Heart left ventricle (tissue), 16 donors: ENCODE measurements around the gene HCRTR2. TPM values are rescaled to one million over a fixed set of nuclear protein-coding genes. Genes with fewer than 3 reads are reported as not detected.
"Not testable (repeated sequence)": the region's sequence is repeated elsewhere in the genome, so short reads cannot be mapped to it uniquely, and the experiment has no call there.

Source experiments
- ATAC-seq, 4 donors: fragments of 200-7000 bp; cut with Tn5 transposase; one replicate each; pipeline ENCODE4 v1.9.1; 2020 to 2022; ENCODE audit warnings: moderate library complexity in 4 of 4, mild to moderate bottlenecking in 3 of 4, moderate number of reproducible peaks in 1 of 4
- DNase-seq, 5 donors: peaks; one replicate each; pipeline ENCODE4 v3.0.0-alpha.2; 2020
- H3K27ac ChIP-seq, 12 donors: fragments of 200-600 bp; sonication (generic) in 4 of 12; one replicate each; pipeline versions ENCODE4 v1.5.0 to v1.8.0; 2016 to 2022; ENCODE audit warnings: mild to moderate bottlenecking in 2 of 12
- H3K27me3 ChIP-seq, 9 donors: fragments of 200-600 bp; sonication (generic) in 2 of 9; one replicate each; pipeline versions ENCODE4 v1.5.1 to v1.8.0; 2016 to 2022; ENCODE audit warnings: mild to moderate bottlenecking in 3 of 9
- H3K36me3 ChIP-seq, 9 donors: fragments of 200-600 bp; sonication (generic) in 2 of 9; one replicate each; pipeline versions ENCODE4 v1.5.0 to v1.8.0; 2018 to 2022; ENCODE audit warnings: mild to moderate bottlenecking in 2 of 9
- H3K4me1 ChIP-seq, 12 donors: fragments of 200-600 bp; sonication (generic) in 4 of 12; one replicate each; pipeline versions ENCODE4 v1.5.0 to v1.8.0; 2016 to 2022; ENCODE audit warnings: mild to moderate bottlenecking in 3 of 12
- H3K4me3 ChIP-seq, 12 donors: fragments of 200-600 bp; sonication (generic) in 4 of 12; one replicate each; pipeline versions ENCODE4 v1.5.0 to v1.8.0; 2017 to 2022; ENCODE audit warnings: mild to moderate bottlenecking in 9 of 12, moderate library complexity in 4 of 12
- H3K9me3 ChIP-seq, 12 donors: fragments of 200-600 bp; sonication (generic) in 4 of 12; one replicate each; pipeline versions ENCODE4 v1.5.0 to v1.8.0; 2016 to 2022; ENCODE audit warnings: mild to moderate bottlenecking in 1 of 12
- CTCF ChIP-seq, 12 donors: fragments of 200-600 bp; sonication (generic) in 4 of 12; IDR thresholded peaks; one replicate each; pipeline versions ENCODE4 v1.5.0 to v1.8.0; 2018 to 2022; ENCODE audit warnings: antibody characterized with exemption in 12 of 12, mild to moderate bottlenecking in 5 of 12
- POLR2A ChIP-seq, 2 donors: fragments of 450-650 bp; IDR thresholded peaks; one replicate each; pipeline ENCODE4 v1.6.1; 2017; ENCODE audit warnings: antibody characterized with exemption in 2 of 2, mild to moderate bottlenecking in 2 of 2, moderate library complexity in 2 of 2
- WGBS, 4 donors: extraction: QIAGEN DNeasy Blood & Tissue Kit in 2 of 4; methylation state at CpG; one replicate each; pipeline versions ENCODE4 v1.1.5 to v1.1.7; 2013 to 2018; 5-methylcytosine and 5-hydroxymethylcytosine counted together
- intact Hi-C, 10 donors: fragments of 100-400 bp; cut with DNase I; formaldehyde crosslinking; loops; one replicate each; pipeline versions ENCODE4 v1.11.1 to v1.14.2; 2022
- polyA plus RNA-seq, 2 donors: library from polyadenylated mRNA; stranded (reverse); fragments of 200-250 nt; gene quantifications; one replicate each; pipeline ENCODE4 v1.2.3, GENCODE V29; 2013
- total RNA-seq, 9 donors: library from RNA; depleted of rRNA in 2 of 9; stranded (reverse); fragments of >200 nt in 2 of 9; fragmentation: NEBNext Ultra II Directional in 3 of 9; extraction: Animal tissue kit (Norgen Biotek cat#: 25700) in 3 of 9; gene quantifications; one replicate each; pipeline versions ENCODE4 v1.1.0 to v1.2.4, GENCODE V29; 2016 to 2023
- donor health status: ischemic (EF 13 %, LVEDD 7.1; RV severe dilation, severe dysfunction).
- donor health status: healthy with polysubstance abuse.
- donor health status: DM: no; HTN: yes; CAD: no.
- donor health status: DM: no; HTN: no; CAD: no.
- donor health status: ischemic (EF 25% LVEDD 6.9; RV normal size, moderate dysfunction).
- donor health status: ischemic (EF 25% LVEDD 5.7; RV mildly dilated, moderate dysfunction).
- donor health status: healthy.
- donor health status: DM: yes; HTN: yes; CAD: no.
- donor health status: ischemic (EF 35%, LVEDD 5.7; RV mildly dilated, moderate dysfunction).
- donor health status: nonischemic (EF 11% LVEDD 7.7; RV severe dilation, severe dysfunction).
- donor health status: DM: yes; HTN: yes; CAD: no.
- donor health status: PGD.
- donor health status: ischemic (EF 29% LVEDD 5.4; RV normal size, mild dysfunction).
- donor health status: nonischemic (EF 23%, LVEDD 6.1; RV moderate dilation, normal function).

The HCRTR2 gene
- total and polyA plus RNA-seq, 11 donors, result 0.08 TPM; not detected in 10

- DNase-seq (no peak), ATAC-seq (no peak)
- Histone ChIP-seq H3K4me3 (no peak overlapping the region), H3K27me3 (no peaks in the 10 kb centered on the region), H3K27ac (no peak overlapping the region), H3K36me3 (no peaks in the 10 kb centered on the region), H3K4me1 (no peaks in the 10 kb centered on the region), H3K9me3 (no peaks in the 10 kb centered on the region)
- TF ChIP-seq POLR2A (IDR thresholded peaks at IDR 0.05), result no peak
- TF ChIP-seq CTCF (IDR thresholded peaks at IDR 0.05), result no peak
- WGBS, 4 donors, result 63 to 86% (median 79%) methylated on average over 2 of the region's 2 CpGs
- intact Hi-C loops, result no loop called here
These were observed 53.5 kb downstream of the HCRTR2 start for GRCh38 chr6:55227862-55228261.

DNA sequence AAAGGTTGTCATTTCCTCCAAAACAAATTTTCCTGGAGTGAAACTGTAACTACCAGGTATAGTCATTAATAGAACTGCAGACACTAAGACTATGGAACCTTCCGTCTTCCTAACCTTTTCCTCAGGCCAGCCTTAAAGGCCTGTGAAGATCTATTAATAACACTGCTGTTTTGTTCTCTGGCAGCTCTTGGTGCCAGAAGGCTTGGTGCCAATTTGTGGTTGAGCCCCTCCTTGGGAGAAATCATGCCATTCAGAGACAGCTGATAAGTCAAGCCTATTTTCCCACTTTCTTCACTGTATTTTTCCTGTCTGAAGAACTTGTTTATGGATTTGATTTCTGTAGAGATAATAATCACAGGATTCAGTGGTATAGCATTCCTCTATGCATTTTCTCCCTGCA lies 64.8 kb downstream of the HCRTR2 start:
- Histone ChIP-seq H3K4me3 (no peak overlapping the region), H3K27me3 (no peaks in the 10 kb centered on the region), H3K4me1 (no peaks in the 10 kb centered on the region), H3K36me3 (no peaks in the 10 kb centered on the region), H3K9me3 (no peaks in the 10 kb centered on the region), H3K27ac (no peak overlapping the region)
- DNase-seq (peak in 1 of 5 donors; percentile 26), ATAC-seq (peak in 2 of 4 donors; percentile 42 to 52)
- WGBS, 4 donors, result 16 to 31% (median 22%) methylated on average over 1 of the region's 1 CpG
- TF ChIP-seq POLR2A (IDR thresholded peaks at IDR 0.05) (no peak), CTCF (IDR thresholded peaks at IDR 0.05) (no peak)
- intact Hi-C loops, result loop anchor here in 2 of 10 donors (10.0 kb wide), 2 partner anchors 1254 to 1264 kb away; no protein-coding TSS in a partner anchor

DNA sequence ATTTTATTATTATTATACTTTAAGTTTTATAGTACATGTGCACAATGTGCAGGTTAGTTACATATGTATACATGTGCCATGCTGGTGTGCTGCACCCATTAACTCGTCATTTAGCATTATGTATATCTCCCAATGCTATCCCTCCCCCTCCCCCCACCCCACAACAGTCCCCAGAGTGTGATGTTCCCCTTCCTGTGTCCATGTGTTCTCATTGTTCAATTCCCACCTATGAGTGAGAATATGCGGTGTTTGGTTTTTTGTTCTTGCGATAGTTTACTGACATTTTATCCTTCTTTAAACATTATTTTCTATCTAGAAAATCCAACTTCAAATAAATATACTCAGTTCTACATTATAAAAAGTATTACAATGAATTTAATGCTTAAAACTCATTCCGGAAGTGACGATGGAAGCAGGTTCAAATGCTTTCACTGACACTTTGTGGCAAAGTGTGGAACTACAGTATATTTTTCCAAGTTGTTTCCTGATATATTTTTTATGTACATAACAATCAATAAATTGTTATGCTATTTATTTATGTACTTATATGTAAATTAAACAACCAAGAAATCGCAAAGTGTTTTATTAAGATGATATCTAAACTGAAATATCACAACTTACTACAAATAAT lies 66.8 kb downstream of the HCRTR2 start:
- intact Hi-C loops, result loop anchor here in 8 of 10 donors (5.0 to 10.0 kb wide), 4 partner anchors 526 to 1264 kb away; no protein-coding TSS in a partner anchor
- 48 to 58% (median 54%) methylated on average over 6 of the region's 6 CpGs for WGBS, 4 donors
- not testable (repeated sequence) for H3K9me3 ChIP-seq, ATAC-seq, H3K27me3 ChIP-seq, H3K27ac ChIP-seq, H3K36me3 ChIP-seq, DNase-seq, H3K4me1 ChIP-seq, H3K4me3 ChIP-seq
- peak; percentile 12 to 56 (median 47) for TF ChIP-seq CTCF (IDR thresholded peaks at IDR 0.05)

- Histone ChIP-seq H3K4me3 (no peak overlapping the region), H3K27ac (no peak overlapping the region), H3K9me3 (no peaks in the 10 kb centered on the region), H3K36me3 (no peaks in the 10 kb centered on the region), H3K4me1 (no peaks in the 10 kb centered on the region), H3K27me3 (peaks cover 0 to 4% (median 0%) of the 10 kb centered on the region in 9 donors)
- DNase-seq (no peak), ATAC-seq (no peak)
- intact Hi-C loops, result no loop called here
- WGBS, 4 donors, result 10 to 17% (median 14%) methylated on average over 1 of the region's 1 CpG
- TF ChIP-seq CTCF (IDR thresholded peaks at IDR 0.05), result no peak
- TF ChIP-seq POLR2A (IDR thresholded peaks at IDR 0.05), result no peak
These were observed 76.1 kb downstream of the HCRTR2 start for GRCh38 chr6:55250400-55250799.
